IMR-90 (cell line): Measurements from ENCODE around the gene DAPK1. TPM values are rescaled to one million over a fixed set of nuclear protein-coding genes. Genes with fewer than 3 reads are reported as not detected.

Source experiments
- ATAC-seq: fragments of 200-7000 bp; cut with Tn5 transposase; 2 replicates; pipeline ENCODE4 v1.9.1; 2020; ENCODE audit warnings: low read depth, mild to moderate bottlenecking, moderate library complexity
- BruUV-seq: library from RNA; stranded (reverse); fragments of 400-500 nt; replicated peaks from 2 replicates; lab custom pipeline; 2021; lab: Mats Ljungman, UMichigan
- CTCF ChIA-PET: fragments of 300-600 bp; formaldehyde crosslinking; extraction: SDS; loops from one replicate; lab custom pipeline; 2021; ENCODE audit warnings: antibody characterized with exemption; lab: Yijun Ruan, JAX
- POLR2A ChIA-PET: fragments of 300-600 bp; sonication (Branson Sonifier 250); formaldehyde crosslinking; loops from one replicate; lab custom pipeline; 2022; ENCODE audit warnings: antibody characterized with exemption; ENCODE audit not compliant: unreplicated experiment; lab: Charles Lee
- DNase-seq: peaks from one replicate; pipeline ENCODE4 v3.0.0; 2013
- H2AFZ ChIP-seq: replicated peaks from 2 replicates; pipeline ENCODE3; 2013; ENCODE audit warnings: low read length, mild to moderate bottlenecking; ENCODE audit not compliant: poor library complexity
- H2AK5ac ChIP-seq: 2 replicates; pipeline ENCODE4 v1.6.1; 2013; ENCODE audit warnings: low read depth, low read length, inconsistent platforms
- H2AK9ac ChIP-seq: replicated peaks from 2 replicates; pipeline ENCODE3; 2013; ENCODE audit warnings: mild to moderate bottlenecking, low read depth, low read length, moderate library complexity; ENCODE audit not compliant: poor library complexity
- H2BK120ac ChIP-seq: 2 replicates; pipeline ENCODE4 v1.6.1; 2013; ENCODE audit warnings: low read depth, low read length, inconsistent platforms
- H2BK15ac ChIP-seq: 3 replicates; pipeline ENCODE4 v1.6.1; 2013; ENCODE audit warnings: low read depth, low read length, inconsistent platforms
- H2BK20ac ChIP-seq: 2 replicates; pipeline ENCODE4 v1.6.1; 2013; ENCODE audit warnings: low read depth, mild to moderate bottlenecking, inconsistent platforms, low read length, moderate library complexity
- H2BK5ac ChIP-seq: 2 replicates; pipeline ENCODE4 v1.6.1; 2013; ENCODE audit warnings: mild to moderate bottlenecking, low read depth, low read length, inconsistent platforms; ENCODE audit not compliant: poor library complexity, severe bottlenecking
- H3K14ac ChIP-seq: replicated peaks from 2 replicates; pipeline ENCODE4 v1.6.1; 2013; ENCODE audit warnings: low read depth, low read length, inconsistent platforms
- H3K18ac ChIP-seq: 2 replicates; pipeline ENCODE4 v1.6.1; 2013; ENCODE audit warnings: low read depth, low read length, control low read depth
- H3K23ac ChIP-seq: 2 replicates; pipeline ENCODE4 v1.6.1; 2013; ENCODE audit warnings: low read depth, low read length, inconsistent platforms
- H3K27ac ChIP-seq: 2 replicates; pipeline ENCODE4 v1.5.1; 2013; ENCODE audit warnings: mild to moderate bottlenecking, control low read depth, low read length; ENCODE audit not compliant: insufficient read depth
- H3K27me3 ChIP-seq: 2 replicates; pipeline ENCODE4 v1.6.1; 2013; ENCODE audit warnings: low read length; ENCODE audit not compliant: control insufficient read depth, insufficient read depth
- H3K36me3 ChIP-seq: 2 replicates; pipeline ENCODE4 v1.6.1; 2013; ENCODE audit warnings: low read length, mixed read lengths; ENCODE audit not compliant: control insufficient read depth, insufficient read depth
- H3K4ac ChIP-seq: 2 replicates; pipeline ENCODE4 v1.6.1; 2013; ENCODE audit warnings: low read depth, low read length, inconsistent platforms
- H3K4me1 ChIP-seq: 2 replicates; pipeline ENCODE4 v1.6.1; 2013; ENCODE audit warnings: low read length, mixed read lengths; ENCODE audit not compliant: control insufficient read depth, insufficient read depth
- H3K4me2 ChIP-seq: 2 replicates; pipeline ENCODE4 v1.6.1; 2013; ENCODE audit warnings: low read depth, mild to moderate bottlenecking, control low read depth, low read length, moderate library complexity
- H3K4me3 ChIP-seq: 2 replicates; pipeline ENCODE4 v1.5.1; 2013; ENCODE audit warnings: low read depth, mild to moderate bottlenecking, control low read depth, low read length, moderate library complexity; ENCODE audit not compliant: insufficient read depth
- H3K56ac ChIP-seq: 2 replicates; pipeline ENCODE4 v1.6.1; 2013; ENCODE audit warnings: low read length, inconsistent platforms; ENCODE audit not compliant: insufficient read depth; ENCODE audit errors: extremely low read depth
- H3K79me1 ChIP-seq, 2 experiments: 2 replicates each; pipeline ENCODE4 v1.6.1; 2013; ENCODE audit warnings: low read length in 2 of 2, inconsistent platforms in 1 of 2, low read depth in 1 of 2
- H3K9ac ChIP-seq: 2 replicates; pipeline ENCODE4 v1.6.1; 2013; ENCODE audit warnings: low read depth, low read length, control low read depth
- H3K9me1 ChIP-seq: 2 replicates; pipeline ENCODE4 v1.6.1; 2013; ENCODE audit warnings: low read length, inconsistent platforms; ENCODE audit not compliant: insufficient read depth
- H3K9me3 ChIP-seq: 2 replicates; pipeline ENCODE4 v1.6.1; 2013; ENCODE audit warnings: low read length; ENCODE audit not compliant: control insufficient read depth, insufficient read depth
- H4K20me1 ChIP-seq: 2 replicates; pipeline ENCODE4 v1.6.1; 2013; ENCODE audit warnings: low read length, inconsistent platforms; ENCODE audit not compliant: insufficient read depth
- H4K5ac ChIP-seq: 2 replicates; pipeline ENCODE4 v1.6.1; 2013; ENCODE audit warnings: mild to moderate bottlenecking, low read depth, low read length, control low read depth
- H4K8ac ChIP-seq, 2 experiments: 2 replicates each; pipeline ENCODE4 v1.6.1; 2013; ENCODE audit warnings: low read depth in 2 of 2, low read length in 2 of 2, control low read depth in 1 of 2, inconsistent platforms in 1 of 2
- H4K91ac ChIP-seq: 2 replicates; pipeline ENCODE4 v1.6.1; 2013; ENCODE audit warnings: low read depth, low read length, inconsistent platforms; ENCODE audit not compliant: insufficient read depth
- CEBPB ChIP-seq: IDR thresholded peaks from 2 replicates; pipeline ENCODE4 v1.6.1; 2012; ENCODE audit warnings: low read depth, low read length, improper control_type of control experiment
- RAD21 ChIP-seq: IDR thresholded peaks from 2 replicates; pipeline ENCODE4 v1.6.1; 2012; ENCODE audit warnings: low read length, improper control_type of control experiment
- WGBS, 2 experiments: methylation state at CpG; one replicate each; pipeline versions ENCODE4 v1.1.5 to v1.1.7; 2013; ENCODE audit warnings: missing lambda C conversion rate in 2 of 2; ENCODE audit not compliant: insufficient read length in 1 of 2; ENCODE audit errors: extremely low coverage in 2 of 2; 5-methylcytosine and 5-hydroxymethylcytosine counted together
- dilution Hi-C: fragments of 300-500 bp; cut with HindIII; formaldehyde crosslinking; loops from one replicate; pipeline ENCODE4 v1.14.3; 2018; ENCODE audit warnings: low sequenced_read_pairs; ENCODE audit not compliant: unreplicated experiment
- in situ Hi-C: fragments of 300-500 bp; cut with MboI; formaldehyde crosslinking; loops from 3 replicates; pipeline ENCODE4 v1.14.3; 2019; ENCODE audit warnings: low sequenced_read_pairs, inconsistent platforms, mixed read lengths
- intact Hi-C: fragments of 100-400 bp; cut with micrococcal nuclease; formaldehyde crosslinking; loops from 2 replicates; pipeline ENCODE4 v1.10.0; 2022
- polyA plus RNA-seq, 3 experiments: library from polyadenylated mRNA; depleted of rRNA; stranded (reverse); fragments of >200 nt; gene quantifications; 2 replicates each; pipeline ENCODE4 v1.2.3, GENCODE V29; 2012; ENCODE audit warnings: low replicate concordance in 1 of 3
- total RNA-seq: library from RNA; depleted of rRNA; stranded (reverse); fragments of >200 nt; gene quantifications from 2 replicates; pipeline ENCODE4 v1.2.3, GENCODE V29; 2012

Gene DAPK1
- total and polyA plus RNA-seq, 2 of the 4 experiments (the other 2 are of a cell fraction) = under 0.01 to 0.03 TPM

DNA sequence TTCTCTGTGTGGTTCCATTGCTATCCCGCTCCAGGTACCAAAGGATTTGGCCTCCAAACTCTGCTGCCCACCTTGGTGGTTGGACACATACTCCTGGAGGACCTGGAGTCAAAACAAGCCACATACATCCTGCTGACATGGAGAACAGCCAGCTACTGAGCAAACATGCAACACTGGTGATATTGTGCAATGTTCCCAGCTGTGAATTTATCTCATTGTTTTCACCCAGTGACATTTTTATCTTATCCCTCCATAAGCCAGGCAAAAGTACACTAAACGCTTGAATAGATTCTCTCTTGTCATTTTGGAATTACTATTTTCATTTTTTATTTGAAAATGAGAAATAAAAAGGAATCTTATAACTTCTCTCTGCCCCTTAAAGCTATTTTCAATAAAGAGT, 217.2 kb downstream of the DAPK1 start:
- H3K4me3 ChIP-seq = no peak overlapping the region
- DNase-seq (peak; percentile 90), ATAC-seq (no peak)
- TF ChIP-seq RAD21 = no peak
- peak; percentile 100 for TF ChIP-seq CEBPB
- H3K56ac ChIP-seq = no peak overlapping the region
- H3K27me3 ChIP-seq = no peaks in the 10 kb centered on the region; the same call in 1 of the 2 replicates
- CTCF ChIA-PET = interaction anchor here (0.5 to 2.4 kb wide), 5 partner anchors 11 to 361 kb away, joined by 3 to 13 read pairs (median 5); partner anchors contain the start of gene CTSL
- H2BK15ac ChIP-seq = peak overlapping the region; percentile 23; the same call in 1 of the 3 replicates
- H2AK5ac ChIP-seq = peak overlapping the region; percentile 52
- WGBS, 2 experiments = 86% methylated on average over 1 of the region's 2 CpGs; no CpG with 5 or more reads in 1 of the 2 experiments
- H3K4me1 ChIP-seq = peaks cover 16% of the 10 kb centered on the region
- peak overlapping the region; percentile 31; the same call in 1 of the 2 replicates for H3K27ac ChIP-seq
- no peak overlapping the region for H3K4me2 ChIP-seq
- no peaks in the 10 kb centered on the region for H3K36me3 ChIP-seq
- H3K9ac ChIP-seq = no peak overlapping the region
- 0 out of 2 replicates have a peak overlapping the region, but pooled peaks have one; percentile 0 for H3K14ac ChIP-seq
- H2BK120ac ChIP-seq = peak overlapping the region; percentile 74; the same call in 1 of the 2 replicates
- dilution Hi-C loops = no loop called here
- H3K18ac ChIP-seq = no peak overlapping the region
- no TSS peak for BruUV-seq
- intact Hi-C loops = loop anchor here (10.0 kb wide), 1 partner anchor 1600 kb away; the partner anchor contains the start of genes CKS2 and SECISBP2
- peak overlapping the region; percentile 64 for H2BK20ac ChIP-seq
- H4K8ac ChIP-seq = peak overlapping the region in 1 of 2 experiments; percentile 54; a peak in 1 of 4 replicates
- POLR2A ChIA-PET = no interaction called here
- peak overlapping the region; percentile 9 for H2AFZ ChIP-seq
- peak overlapping the region; percentile 45; the same call in 1 of the 2 replicates for H3K4ac ChIP-seq
- peaks cover 0 to 6% of the 10 kb centered on the region in 2 experiments; a peak in 2 of 4 replicates for H3K79me1 ChIP-seq
- H4K5ac ChIP-seq = no peak overlapping the region
- H3K9me3 ChIP-seq = no peaks in the 10 kb centered on the region
- H4K20me1 ChIP-seq = no peaks in the 10 kb centered on the region
- no peak overlapping the region for H4K91ac ChIP-seq
- no peak overlapping the region for H3K23ac ChIP-seq
- in situ Hi-C loops = loop anchor here (25.0 kb wide), 1 partner anchor 847 kb away; no protein-coding TSS in a partner anchor
- peak overlapping the region; percentile 53 for H2BK5ac ChIP-seq
- H3K9me1 ChIP-seq = peaks cover 20% of the 10 kb centered on the region
- H2AK9ac ChIP-seq = peak overlapping the region; percentile 2
